ENCODE results near the gene ARHGEF11. TPM values are rescaled to one million over a fixed set of nuclear protein-coding genes. Genes with fewer than 3 reads are reported as not detected.

The ARHGEF11 gene
- total RNA-seq, 1 donor from 2014 or later = 52.7 TPM

DNA sequence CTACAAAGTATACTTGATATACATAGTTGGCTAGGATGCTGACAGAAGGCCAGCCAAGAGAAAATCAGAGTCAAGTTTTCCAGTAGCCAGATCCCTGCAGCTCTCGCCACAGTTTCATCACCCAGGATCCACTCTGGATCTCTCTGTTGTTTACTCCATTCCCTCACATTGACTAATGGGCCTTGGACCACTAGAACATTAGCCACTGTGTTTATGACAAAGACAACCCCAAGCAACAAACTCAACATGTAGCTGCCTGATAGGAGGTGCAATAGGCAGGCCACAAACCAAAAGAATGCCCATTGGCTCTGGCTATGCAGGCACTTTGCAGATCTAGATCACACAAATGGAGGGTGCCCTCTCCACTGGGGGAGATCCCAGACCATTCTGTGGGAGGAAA is 44.2 kb downstream of the ARHGEF11 start:
- H3K4me3 Mint-ChIP-seq = no peak overlapping the region
- no peak for DNase-seq (ENCODE audit: low read depth, low spot score)
- no peak overlapping the region for H3K27ac Mint-ChIP-seq (ENCODE audit: unreplicated experiment)
- no peaks in the 10 kb centered on the region for H3K36me3 Mint-ChIP-seq (ENCODE audit: low read depth)
- H3K27me3 Mint-ChIP-seq (ENCODE audit: low read depth) = no peaks in the 10 kb centered on the region
- TF ChIP-seq, protein P1, sequence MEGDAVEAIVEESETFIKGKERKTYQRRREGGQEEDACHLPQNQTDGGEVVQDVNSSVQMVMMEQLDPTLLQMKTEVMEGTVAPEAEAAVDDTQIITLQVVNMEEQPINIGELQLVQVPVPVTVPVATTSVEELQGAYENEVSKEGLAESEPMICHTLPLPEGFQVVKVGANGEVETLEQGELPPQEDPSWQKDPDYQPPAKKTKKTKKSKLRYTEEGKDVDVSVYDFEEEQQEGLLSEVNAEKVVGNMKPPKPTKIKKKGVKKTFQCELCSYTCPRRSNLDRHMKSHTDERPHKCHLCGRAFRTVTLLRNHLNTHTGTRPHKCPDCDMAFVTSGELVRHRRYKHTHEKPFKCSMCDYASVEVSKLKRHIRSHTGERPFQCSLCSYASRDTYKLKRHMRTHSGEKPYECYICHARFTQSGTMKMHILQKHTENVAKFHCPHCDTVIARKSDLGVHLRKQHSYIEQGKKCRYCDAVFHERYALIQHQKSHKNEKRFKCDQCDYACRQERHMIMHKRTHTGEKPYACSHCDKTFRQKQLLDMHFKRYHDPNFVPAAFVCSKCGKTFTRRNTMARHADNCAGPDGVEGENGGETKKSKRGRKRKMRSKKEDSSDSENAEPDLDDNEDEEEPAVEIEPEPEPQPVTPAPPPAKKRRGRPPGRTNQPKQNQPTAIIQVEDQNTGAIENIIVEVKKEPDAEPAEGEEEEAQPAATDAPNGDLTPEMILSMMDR (conservative IDR thresholded peaks at IDR 0.05) = no peak
- H3K4me1 Mint-ChIP-seq = peaks cover 24% of the 10 kb centered on the region
- no peaks in the 10 kb centered on the region for H3K9me3 Mint-ChIP-seq

DNA sequence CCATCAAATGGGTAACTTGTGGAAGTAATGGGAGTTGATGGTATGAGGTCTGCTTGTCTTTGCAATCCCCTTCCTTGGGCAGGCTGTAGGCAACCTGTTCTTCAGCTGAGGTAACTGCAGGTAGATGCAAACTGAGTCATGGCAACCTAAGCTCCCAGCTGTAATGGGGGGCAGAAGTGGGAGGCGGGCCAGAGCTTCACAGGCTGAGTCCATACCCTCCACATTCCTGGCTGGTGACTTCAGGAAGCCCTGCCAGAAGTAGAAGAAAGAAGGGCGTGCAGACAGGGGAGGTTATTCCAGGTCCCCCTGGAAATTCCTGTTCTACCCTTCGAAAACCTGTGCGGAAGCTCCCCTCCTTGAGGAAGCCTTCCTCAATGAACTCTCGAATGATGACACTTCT is 44.9 kb downstream of the ARHGEF11 start:
- Mint-ChIP-seq H3K27me3 (ENCODE audit: low read depth) (no peaks in the 10 kb centered on the region), H3K4me1 (peaks cover 28% of the 10 kb centered on the region), H3K4me3 (no peak overlapping the region), H3K36me3 (ENCODE audit: low read depth) (no peaks in the 10 kb centered on the region), H3K27ac (ENCODE audit: unreplicated experiment) (no peak overlapping the region), H3K9me3 (no peaks in the 10 kb centered on the region)
- DNase-seq (ENCODE audit: low read depth, low spot score) = no peak
- TF ChIP-seq, protein P1 (conservative IDR thresholded peaks at IDR 0.05) = no peak

- no peaks in the 10 kb centered on the region for H3K36me3 Mint-ChIP-seq (ENCODE audit: low read depth)
- DNase-seq (ENCODE audit: low read depth, low spot score) = no peak
- H3K4me1 Mint-ChIP-seq = peaks cover 19% of the 10 kb centered on the region
- no peaks in the 10 kb centered on the region for H3K27me3 Mint-ChIP-seq (ENCODE audit: low read depth)
- no peaks in the 10 kb centered on the region for H3K9me3 Mint-ChIP-seq
- no peak overlapping the region for H3K4me3 Mint-ChIP-seq
- TF ChIP-seq, protein P1 (conservative IDR thresholded peaks at IDR 0.05) = no peak
- H3K27ac Mint-ChIP-seq (ENCODE audit: unreplicated experiment) = no peak overlapping the region
Observed at GRCh38 chr1:156999596-157000320, 45.8 kb downstream of the ARHGEF11 start.

DNA sequence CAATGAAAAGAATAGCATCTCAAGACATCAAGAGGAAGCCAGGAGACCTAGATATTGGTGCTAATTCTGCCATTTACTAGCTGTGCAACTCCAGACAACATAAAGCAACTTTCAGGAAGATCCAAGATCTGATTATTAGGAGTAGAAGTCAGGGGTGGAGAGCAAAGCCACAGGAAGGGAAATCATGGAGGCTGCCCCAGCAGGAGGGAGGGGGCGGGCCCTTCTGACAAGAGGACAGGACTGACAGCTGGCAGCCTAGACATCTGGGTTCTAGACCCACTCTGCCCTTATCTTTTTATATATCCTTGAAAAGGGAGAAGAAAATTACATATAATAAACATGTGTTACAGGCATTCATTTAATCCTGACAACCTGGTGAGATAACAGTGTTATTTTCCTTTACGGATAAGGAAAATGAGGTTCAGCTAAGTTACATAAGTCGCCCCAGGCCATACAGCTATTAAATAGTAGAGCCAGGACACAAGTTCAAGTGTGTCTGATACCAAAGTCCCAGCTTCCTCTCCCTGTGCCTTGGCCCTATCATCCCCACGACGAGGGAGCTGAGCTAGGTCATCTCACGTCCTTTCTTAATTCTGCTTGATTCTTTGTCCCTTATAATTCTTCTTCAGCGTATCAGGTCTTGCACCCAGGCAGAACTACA is 46.6 kb downstream of the ARHGEF11 start:
- TF ChIP-seq, protein P1 (conservative IDR thresholded peaks at IDR 0.05) = no peak
- H3K4me1 Mint-ChIP-seq = peaks cover 12% of the 10 kb centered on the region
- H3K27me3 Mint-ChIP-seq (ENCODE audit: low read depth) = no peaks in the 10 kb centered on the region
- H3K9me3 Mint-ChIP-seq = no peaks in the 10 kb centered on the region
- no peak overlapping the region for H3K4me3 Mint-ChIP-seq
- DNase-seq (ENCODE audit: low read depth, low spot score) = no peak
- no peak overlapping the region for H3K27ac Mint-ChIP-seq (ENCODE audit: unreplicated experiment)
- no peaks in the 10 kb centered on the region for H3K36me3 Mint-ChIP-seq (ENCODE audit: low read depth)

DNA sequence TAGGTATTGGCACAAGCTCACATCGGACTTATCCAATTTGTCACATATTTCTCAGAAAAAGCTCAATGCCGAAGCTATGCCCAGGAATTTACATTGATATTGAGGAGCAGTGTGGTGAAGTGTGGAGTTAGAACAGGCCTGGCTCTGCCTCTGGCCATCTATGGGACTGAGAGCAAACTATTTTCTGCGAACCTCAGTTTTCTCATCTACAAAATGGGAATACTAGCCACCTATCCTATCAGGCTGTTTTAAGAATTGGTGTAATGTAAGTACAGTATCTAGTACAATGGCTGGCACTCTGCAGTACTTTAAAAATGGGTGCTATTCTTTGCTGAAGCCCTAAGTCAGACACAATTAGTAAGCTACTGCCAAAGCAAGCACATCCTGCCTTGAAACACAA is 47.2 kb downstream of the ARHGEF11 start:
- H3K4me1 Mint-ChIP-seq = peaks cover 12% of the 10 kb centered on the region
- TF ChIP-seq, protein P1 (conservative IDR thresholded peaks at IDR 0.05) = no peak
- no peaks in the 10 kb centered on the region for H3K9me3 Mint-ChIP-seq
- DNase-seq (ENCODE audit: low read depth, low spot score) = no peak
- no peak overlapping the region for H3K27ac Mint-ChIP-seq (ENCODE audit: unreplicated experiment)
- H3K36me3 Mint-ChIP-seq (ENCODE audit: low read depth) = no peaks in the 10 kb centered on the region
- no peaks in the 10 kb centered on the region for H3K27me3 Mint-ChIP-seq (ENCODE audit: low read depth)
- no peak overlapping the region for H3K4me3 Mint-ChIP-seq
